Activated CD4-positive, alpha-beta T cell treated with anti-CD3 and anti-CD28 coated beads for 4 hours (primary cell): ENCODE results near the gene LRRTM4.
"Not testable (repeated sequence)": the region's sequence is repeated elsewhere in the genome, so short reads cannot be mapped to it uniquely, and the experiment has no call there.

Experiments
- DNase-seq, 2 donors: peaks; one replicate each; pipeline ENCODE4 v3.0.0-alpha.2; 2020

The LRRTM4 gene

GRCh38 chr2:77046339-77046738, 475.8 kb downstream of the LRRTM4 start:
- DNase-seq = no peak

GRCh38 chr2:77045456-77045855, 476.7 kb downstream of the LRRTM4 start:
- DNase-seq = not testable (repeated sequence)

- DNase-seq = no peak
Observed at GRCh38 chr2:77034445-77034844, 487.7 kb downstream of the LRRTM4 start.

DNA sequence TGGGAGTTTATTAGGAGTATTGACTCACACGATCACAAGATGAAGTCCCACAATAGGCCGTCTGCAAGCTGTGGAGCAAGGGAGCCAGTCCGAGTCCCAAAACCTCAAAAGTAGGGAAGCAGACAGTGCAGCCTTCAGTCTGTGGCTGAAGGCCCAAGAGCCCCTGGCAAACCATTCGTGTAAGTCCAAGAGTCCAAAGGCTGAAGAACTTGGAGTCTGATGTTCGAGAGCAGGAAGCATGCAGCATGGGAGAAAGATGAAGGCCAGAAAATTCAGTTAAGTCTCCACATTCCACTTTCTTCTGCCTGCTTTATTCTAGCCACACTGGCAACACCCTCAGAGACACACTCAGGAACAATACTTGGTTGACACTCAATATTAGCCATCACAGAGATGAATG, 492.9 kb downstream of the LRRTM4 start:
- DNase-seq = not testable (repeated sequence)

GRCh38 chr2:77028032-77028600, 494.1 kb downstream of the LRRTM4 start:
- DNase-seq = no peak

DNA sequence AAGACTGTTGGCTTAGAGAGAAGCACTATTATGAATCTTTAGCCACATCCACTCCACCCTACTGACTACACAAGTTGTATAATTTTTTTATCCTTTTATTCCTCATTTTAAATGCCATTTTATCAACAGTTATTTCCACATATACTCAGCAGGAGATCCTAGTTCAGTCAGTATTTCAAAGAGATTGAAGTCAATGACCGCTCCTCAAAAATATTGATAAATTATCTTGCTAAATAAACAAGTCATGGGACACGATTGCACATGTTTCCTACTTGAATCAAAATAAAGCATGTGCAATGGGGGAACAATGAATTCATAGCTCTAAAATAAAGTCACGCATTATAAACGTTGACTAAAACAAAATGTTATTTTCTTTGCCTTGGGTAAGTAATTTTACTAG, 496.5 kb downstream of the LRRTM4 start:
- no peak for DNase-seq

DNA sequence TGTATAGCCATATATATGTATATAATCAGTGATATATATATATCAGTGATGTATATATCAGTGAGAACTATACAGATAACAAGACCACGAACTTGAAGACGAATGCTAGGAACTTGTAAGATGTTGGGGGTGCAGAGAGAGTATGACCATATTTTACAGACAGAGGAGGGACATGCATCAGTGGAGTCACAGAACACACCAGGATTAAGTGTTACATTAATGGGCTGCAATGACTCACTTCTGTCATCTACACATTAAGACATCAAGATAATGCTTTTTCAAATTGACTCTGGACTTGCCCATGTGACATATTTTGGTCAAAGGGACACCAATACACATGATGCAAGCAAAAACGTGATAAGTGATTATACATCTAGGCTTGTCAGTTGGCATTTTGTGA, 501.0 kb downstream of the LRRTM4 start:
- no peak for DNase-seq

DNA sequence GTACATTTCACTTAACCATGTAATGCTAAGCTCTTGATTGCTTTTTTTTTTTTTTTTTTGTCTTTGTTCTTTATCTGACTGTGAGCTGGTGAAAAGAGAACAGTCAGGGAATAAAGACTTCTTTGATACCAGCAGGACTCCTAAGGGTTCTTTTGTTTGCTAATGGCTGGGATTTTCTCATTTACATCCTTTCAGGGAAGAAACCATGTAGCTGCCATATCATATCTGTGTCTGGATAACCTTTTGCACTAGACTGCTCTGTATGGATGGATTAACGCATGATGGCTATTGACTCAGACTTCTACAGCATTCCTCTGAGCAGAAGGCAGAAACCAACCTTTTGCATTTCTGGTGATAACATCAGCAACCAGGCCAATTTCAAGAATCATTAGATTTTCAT, 504.0 kb downstream of the LRRTM4 start:
- DNase-seq = no peak

DNA sequence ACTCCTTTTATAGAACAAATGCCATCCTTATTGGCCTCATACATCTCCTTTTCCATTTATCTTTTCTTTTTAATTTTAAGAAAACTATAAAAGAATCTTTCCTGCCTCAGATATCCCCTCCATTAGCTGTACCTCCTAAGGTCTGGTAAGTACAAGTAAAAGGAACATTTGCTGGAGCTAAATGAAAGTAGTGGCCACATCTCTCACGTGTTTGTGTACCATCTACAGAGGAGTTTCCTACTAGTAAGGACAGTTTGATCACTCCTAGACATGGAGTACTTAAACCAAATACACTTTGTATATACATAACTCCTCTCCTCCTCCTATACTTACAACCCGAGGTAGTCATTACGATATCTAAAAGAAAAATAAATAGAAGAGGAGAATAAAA, 504.8 kb downstream of the LRRTM4 start:
- DNase-seq = no peak

- DNase-seq = no peak
Observed at GRCh38 chr2:77016443-77017354, 505.5 kb downstream of the LRRTM4 start.

DNA sequence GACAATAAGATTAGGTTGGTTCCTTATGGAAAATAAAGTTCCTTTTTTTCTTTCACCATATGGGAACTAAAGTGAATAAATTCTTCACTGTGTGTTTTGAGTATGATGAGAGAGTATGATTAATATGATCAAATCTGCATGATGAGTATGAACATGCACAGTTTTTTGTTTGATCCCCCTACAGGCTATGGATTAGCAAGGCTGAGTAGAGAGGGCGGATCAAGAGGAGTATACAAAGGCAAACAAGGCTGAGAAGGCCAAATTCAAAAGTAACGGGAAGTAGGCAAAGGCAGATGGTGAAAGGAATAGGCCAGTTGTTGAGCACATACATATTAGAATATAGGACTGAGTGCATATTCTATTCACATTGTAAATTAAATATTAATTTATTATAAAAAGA, 508.2 kb downstream of the LRRTM4 start:
- no peak for DNase-seq

GRCh38 chr2:77013457-77013856, 508.7 kb downstream of the LRRTM4 start:
- no peak for DNase-seq

- DNase-seq = no peak
Observed at GRCh38 chr2:77009307-77009706, 512.9 kb downstream of the LRRTM4 start.

DNA sequence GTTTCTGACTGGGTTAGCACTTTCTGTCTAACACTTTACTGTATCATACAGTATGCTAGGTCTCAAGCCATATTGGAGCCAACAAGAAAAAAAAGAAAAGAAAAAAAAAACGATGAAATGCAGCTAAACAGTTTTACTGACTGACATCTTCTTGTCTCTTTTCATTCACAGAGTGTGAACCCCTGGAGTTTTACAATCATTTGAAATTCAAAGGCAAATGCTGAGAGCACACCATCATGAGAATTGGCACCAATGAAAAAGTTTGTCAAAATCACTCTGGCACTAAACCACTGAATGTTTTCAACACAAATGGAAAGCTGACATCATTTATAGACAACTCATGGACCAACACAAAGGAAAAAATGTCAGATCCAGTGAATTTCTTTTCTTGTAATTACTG, 513.3 kb downstream of the LRRTM4 start:
- DNase-seq = no peak

- DNase-seq = no peak
Observed at GRCh38 chr2:77007686-77008085, 514.5 kb downstream of the LRRTM4 start.

- DNase-seq = no peak
Observed at GRCh38 chr2:77005522-77005921, 516.7 kb downstream of the LRRTM4 start.

DNA sequence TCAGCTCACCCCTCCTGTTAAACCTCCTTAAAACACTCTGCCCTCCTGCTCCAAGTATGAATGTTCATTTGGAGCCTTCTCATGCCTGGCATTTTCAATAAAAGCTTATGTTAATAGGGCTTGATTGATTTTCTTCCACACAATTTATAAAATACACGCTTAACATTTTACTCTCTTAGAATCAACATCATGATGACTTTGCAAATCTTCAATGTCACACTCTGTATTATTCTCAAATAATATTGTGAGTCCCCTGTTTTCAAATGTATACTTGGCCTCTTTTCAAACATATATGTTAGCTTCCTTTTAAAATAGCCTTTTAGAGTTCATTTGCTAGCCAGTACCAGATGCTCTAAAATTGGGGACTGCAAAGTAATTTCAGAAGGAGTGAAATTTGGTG, 520.3 kb downstream of the LRRTM4 start:
- no peak for DNase-seq

DNA sequence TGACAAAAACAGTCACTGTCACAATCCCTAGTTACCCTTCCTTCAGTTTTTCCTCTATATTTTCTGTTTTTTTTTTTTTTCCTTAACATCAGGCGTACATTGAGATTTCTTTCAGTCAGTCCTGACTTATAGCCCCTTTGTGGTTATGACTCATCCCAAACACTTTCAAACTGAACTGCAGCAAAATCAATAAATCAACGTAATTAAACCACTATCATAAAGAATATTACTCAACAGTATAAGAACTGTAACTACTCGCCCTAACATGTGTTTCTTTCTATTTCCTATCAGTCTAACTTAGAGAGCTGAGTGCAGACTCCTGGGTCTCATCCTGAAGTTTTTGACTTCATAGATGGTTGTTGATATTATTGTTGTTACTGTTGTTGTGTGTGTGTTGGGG, 523.5 kb downstream of the LRRTM4 start:
- DNase-seq = no peak

DNA sequence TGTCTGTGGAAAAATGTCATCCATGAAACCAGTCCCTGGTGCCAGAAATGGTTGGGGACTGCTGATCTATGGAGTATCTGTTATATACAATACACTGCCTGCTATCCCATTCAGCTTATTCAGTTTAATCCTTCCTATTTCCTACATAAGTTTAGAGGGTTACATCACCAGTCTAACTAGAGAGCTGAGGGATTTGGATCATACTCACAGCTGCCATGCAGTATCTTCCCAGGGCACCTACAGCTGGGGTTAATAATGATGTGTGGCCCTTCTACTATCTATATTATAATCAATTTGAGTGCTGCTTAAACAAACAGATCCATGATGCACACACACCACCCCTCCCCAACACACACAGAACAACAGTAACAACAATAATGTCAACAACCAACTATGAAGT, 524.0 kb downstream of the LRRTM4 start:
- DNase-seq = no peak

DNA sequence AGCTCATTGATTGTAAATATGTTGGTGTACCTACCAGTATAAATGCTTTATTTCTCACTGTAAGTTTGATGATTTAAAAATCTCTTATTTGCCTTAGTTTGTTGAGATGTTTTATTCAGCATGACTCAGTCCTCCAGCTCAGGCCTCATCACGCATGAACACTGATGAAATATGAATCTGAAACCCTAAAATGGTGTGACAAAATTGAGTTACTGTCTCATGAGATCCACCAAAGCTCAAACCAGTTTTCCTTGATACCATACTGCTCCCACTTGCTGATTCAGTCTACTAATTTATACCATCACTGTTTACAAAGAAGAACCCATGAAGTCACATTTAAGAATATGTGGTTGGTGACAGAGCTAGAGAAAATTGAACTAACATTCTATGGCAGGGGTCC, 524.9 kb downstream of the LRRTM4 start:
- no peak for DNase-seq

GRCh38 chr2:76985387-76986136, 536.6 kb downstream of the LRRTM4 start:
- no peak for DNase-seq

DNA sequence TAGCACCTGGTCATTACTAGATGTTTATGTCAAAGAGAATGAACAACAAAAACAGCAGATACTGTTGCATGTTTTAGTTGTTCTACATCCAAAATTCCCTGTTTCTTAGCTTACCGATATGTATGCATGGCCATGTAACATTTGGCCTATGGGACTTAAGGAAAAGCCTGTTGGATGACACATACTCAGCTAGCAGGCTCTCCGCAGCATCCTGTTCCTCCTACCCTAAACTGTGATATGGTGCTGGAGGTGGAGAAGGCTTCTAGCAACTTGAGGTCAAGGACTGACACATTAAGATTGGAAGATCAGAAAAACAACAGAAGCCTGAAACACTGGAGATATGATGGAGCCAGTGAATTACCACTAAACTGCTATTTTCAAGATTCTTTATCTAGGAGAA, 537.8 kb downstream of the LRRTM4 start:
- no peak for DNase-seq

DNA sequence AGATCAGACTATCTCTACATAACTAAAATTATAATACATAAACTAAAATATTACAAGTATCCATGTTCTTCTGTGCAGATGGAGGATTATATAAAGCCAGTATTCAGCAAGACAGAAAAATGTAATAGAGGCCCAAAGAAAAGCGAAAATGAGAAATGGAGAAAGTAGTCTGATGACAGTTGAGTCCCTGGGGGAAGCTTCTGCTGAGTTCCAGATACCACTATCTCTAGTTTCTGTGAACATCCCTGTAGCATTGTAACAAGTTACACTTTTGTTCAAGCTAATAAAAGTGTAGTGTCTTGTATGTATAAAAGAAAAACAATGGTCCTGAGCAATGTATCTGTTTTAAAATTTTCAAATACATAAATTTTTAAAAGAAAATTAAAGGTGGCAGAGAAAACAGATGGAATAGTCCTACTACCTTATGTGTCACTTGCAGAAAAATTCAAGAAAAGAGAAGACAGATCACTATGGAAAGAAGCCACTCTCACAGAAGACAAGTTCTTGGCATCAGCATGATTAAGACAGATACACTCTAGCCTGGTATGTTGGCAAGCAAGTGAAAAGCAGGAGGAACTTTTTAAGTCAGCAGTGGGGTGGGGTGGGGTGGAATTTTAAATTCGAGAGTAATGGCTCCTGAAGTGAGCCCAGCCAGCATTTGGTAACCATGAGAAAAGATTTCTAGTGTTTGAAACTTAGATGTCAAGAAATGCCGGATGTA, 541.9 kb downstream of the LRRTM4 start:
- no peak for DNase-seq
